Fibroblast of skin of scalp (primary cell): ENCODE measurements around the gene NDUFB10. TPM values are rescaled to one million over a fixed set of nuclear protein-coding genes. Genes with fewer than 3 reads are reported as not detected.
"Not testable (repeated sequence)": the region's sequence is repeated elsewhere in the genome, so short reads cannot be mapped to it uniquely, and the experiment has no call there.

ENCODE experiments used
- DNase-seq: peaks from one replicate; pipeline ENCODE4 v3.0.0-alpha.2; 2013
- polyA plus RNA-seq, 2 experiments: library from polyadenylated mRNA; unstranded; fragments of 120-200 nt; gene quantifications; one replicate each; pipeline ENCODE4 v1.2.1, GENCODE V29; 2013; ENCODE audit not compliant: insufficient read length in 2 of 2

NDUFB10 gene
- 120 TPM for polyA plus RNA-seq (2013, experiment 1 of 2; ENCODE audit: insufficient read length)
- polyA plus RNA-seq (2013, experiment 2 of 2; ENCODE audit: insufficient read length): 108 TPM

DNA sequence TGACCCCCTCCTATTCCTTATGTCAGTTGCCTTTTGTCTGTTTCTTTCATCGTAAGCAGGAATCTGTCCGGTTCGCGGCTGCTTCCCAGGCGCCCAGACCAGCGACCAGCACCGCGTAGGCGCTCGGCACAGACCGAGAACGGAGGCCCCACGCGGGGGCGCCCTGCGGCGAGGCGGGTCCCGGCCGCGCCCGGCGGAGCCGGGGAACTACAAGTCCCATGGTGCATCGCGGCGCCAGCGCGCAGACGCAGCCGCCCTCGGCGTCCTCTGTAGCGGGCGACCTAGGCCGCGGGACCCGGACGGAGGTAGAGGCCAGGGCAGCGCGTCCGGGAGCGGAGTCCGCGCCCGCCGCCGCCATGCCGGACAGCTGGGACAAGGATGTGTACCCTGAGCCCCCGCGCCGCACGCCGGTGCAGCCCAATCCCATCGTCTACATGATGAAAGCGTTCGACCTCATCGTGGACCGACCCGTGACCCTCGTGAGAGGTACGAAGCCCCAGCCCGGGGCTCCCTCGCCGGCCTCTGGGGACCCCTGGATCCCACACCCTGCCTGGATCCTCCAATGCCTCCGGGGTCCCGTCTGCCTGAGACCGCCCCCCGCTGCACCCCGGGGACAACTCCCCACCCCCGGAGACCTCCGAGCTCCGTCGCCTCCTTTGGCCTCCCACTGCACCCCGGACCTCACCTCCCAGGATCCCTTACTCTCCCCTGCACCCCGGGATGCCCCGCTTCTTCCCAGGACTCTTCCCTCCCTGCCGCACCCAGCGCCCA, at the start of gene NDUFB10:
TSS of gene NDUFB10 (plus strand) at position 270 of the 771 bp plus-strand sequence. CDS start at position 357, 87 bp downstream.
- peak; percentile 90 for DNase-seq

DNA sequence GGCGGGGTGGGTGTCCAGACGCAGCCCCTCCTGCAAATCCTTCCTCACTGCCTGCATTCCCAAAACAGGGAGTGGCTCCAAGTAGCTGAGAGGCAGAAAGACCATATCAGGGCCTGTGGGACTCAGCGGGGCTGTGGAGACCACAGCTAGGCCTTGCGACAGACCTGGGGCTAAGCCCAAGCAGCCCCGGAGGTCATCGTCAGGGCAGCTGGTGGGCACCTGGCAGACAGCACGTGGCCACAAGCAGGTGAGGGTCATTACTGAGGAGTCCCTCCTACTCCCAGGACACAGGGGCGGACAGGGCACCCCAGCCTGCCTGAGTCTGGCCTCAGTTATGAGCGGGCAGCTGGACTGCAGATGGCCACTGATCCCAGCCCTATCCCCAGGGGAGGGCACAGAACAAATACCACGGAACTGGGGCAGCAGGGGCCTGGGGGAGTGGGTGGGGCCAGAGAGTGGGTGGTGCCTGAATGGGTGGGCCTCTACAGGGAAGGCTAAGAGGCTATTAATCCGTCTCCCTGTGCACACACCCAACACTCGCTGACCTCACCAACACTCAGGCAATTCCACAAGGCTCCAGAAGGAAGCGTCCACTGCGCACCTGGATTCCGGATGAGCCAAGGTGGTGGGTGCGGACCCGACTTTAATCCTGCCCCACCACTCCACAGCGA, 49.6 kb upstream of the NDUFB10 start:
- no peak for DNase-seq

DNA sequence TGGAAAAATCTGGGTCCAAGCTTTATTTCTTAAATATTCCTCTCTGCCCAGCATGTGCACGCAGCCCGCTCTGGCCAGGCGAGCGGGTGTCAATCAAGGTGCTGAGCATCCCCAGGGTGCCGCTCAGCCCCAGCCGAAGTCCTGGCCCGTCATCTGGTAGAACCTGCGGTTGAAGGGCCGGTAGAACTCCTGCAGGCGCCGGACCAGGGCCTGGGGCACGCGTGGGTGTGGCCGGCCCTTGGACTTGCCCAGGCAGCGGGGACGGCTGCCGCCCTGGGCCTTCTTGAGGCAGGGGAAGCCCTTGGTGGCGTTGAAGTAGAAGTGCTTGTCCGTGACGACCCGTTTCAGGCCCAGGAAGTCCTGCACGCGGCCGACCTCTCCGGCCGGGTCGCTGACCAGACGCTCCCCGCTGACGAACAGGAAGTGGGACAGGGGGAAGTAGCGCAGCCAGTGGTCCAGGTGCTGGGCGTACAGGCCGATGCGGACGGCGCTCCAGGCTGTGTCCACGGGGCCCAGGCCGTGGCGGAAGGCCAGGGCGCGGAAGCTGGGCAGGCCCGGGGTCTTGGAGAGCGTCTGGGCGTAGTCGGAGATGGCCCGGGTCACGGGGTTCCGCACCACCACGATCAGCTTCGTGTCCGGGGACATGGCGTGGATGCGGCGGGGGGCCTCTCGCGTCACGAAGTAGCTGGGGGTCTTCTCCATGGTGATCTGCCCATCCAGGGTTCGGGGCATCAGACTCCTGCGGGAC, 47.7 kb upstream of the NDUFB10 start:
- no peak for DNase-seq

DNA sequence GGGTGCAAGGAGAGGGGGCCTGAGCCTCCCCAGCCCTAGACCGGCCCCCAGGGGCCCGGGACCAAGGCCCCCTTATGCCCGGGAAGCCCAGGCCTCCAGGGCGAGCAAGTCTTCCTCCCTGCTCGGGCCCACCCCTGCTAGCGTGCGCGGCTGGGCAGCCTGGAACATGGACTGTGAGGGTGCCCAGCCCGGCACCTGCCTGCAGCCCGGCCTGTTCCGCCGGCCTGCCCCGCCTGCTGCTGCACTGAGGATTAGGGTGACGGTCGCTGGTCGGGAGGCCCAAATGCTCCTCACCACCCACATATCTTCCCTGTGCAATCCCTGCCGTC, 47.2 kb upstream of the NDUFB10 start:
- DNase-seq: no peak

DNA sequence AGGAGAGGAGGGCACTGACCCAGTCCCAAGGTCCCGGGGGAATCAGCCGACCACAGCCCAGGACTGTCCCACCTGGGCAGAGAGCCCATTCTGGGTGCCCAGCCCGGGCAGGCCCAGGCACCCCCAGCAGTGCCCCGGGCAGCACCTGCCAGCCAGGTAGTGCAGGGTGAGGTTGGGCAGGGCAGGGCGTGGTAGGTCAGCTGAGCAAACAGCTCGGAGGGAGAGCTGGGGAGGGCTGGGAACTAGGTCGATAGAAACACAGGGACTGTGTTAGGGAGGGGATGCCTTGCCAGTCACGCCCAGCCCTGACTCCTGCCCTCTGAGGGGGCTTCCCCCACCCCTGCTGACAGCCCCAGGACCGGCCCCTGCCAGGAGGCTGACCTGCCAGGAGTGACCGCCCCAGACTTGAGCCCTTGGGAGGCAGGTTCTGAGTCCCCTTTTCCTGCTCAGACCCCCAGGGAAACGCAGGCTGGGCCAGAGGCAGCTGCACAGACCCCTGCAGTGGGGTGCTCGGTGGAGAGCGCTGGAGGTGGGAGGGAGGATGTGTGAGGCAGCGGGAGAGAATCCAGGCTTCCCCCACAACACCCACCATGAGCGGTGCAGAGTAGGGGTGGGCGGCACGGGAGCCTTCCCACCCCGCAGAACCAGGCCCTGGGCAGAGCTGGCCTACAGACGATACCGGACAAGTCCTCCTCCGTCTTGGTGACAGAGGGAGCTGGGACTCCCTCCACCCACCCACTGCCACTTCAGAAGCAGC, 45.8 kb upstream of the NDUFB10 start:
- DNase-seq: no peak

DNA sequence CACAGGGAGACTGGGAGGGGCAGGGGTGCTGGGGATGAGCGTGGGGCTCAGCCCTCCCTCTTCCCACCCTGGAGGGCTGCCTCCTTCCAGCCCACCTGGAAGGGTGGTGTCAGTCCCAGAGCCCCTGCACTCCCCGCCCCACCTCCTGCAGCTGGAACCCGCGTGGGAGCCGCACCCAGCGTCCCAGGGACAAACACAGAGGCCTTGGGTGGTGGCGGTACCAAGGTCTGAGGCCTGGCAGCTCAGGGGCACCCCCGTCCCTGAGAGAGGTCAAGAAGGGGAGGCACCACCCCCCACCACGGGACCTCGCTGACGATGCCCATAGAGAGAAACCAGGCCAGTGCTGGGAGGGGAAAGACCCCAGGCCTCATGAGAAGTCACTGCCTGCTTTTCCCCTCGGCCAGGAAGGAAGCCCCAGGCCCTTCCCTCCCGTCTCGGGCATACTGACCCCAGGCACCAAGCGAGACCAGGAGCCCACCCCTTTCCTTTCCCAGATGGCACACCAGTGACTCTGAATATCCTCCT, 45.2 kb upstream of the NDUFB10 start:
- DNase-seq: no peak

DNA sequence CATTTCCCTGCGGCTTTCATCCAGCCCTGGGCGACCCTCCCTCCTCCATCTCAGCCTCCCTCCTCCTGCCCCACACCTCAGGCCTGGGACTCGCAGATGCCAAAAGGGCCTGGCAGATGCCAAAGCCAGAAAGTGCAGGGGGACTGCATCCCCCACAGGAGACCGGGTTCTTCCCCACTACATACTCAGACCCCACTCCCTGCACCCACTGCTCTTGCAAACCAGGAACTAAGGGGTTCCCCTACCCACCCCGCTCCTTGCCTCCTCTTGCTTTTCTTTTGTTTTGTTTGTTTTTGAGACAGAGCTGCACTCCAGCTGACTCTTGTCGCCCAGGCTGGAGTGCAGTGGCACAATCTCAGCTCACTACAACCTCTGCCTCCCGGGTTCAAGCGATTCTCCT, 44.4 kb upstream of the NDUFB10 start:
- no peak for DNase-seq

DNA sequence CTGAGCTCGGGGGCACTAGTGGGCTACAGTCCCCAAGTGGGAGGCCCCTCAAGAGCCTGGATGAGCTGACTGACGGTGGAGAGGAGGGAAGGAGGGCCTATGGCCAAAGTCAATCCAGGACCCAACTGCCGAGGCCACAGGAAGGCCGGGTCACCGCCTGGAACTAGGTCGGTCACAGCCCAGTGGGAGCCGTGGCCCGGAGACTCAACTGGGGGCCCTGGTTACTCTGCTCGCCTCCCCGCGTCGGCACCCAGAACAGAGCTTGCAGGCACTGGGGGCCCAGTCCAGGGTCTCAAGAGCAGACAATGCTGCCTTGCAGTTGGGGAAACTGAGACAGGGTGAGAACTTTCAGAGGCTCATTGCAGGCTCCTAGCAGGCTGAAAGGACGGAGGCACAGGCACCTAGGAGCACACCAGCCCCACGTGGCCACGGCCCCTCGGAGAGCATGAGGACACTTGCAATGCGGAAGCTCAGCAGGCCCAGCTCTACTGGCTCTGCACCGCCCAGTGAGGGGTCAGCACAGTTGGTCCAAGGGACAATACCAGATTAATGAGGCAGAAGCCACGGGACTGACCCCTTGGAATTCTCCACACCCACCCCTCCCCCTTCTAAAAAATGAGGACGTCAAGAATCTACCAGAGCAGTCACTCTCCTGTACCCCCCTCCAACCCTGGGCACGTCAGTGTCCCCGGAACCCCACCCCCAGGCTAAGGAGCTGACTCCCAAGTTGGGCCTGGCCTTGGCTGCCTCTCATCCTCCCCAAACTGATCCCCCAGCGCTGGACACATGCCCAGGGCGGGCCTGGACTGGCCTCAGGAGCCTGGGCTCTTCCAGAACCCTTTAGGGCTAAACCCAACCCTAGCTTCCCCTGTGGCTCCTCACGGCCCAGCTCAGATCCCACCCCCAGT, 43.4 kb upstream of the NDUFB10 start:
- no peak for DNase-seq

DNA sequence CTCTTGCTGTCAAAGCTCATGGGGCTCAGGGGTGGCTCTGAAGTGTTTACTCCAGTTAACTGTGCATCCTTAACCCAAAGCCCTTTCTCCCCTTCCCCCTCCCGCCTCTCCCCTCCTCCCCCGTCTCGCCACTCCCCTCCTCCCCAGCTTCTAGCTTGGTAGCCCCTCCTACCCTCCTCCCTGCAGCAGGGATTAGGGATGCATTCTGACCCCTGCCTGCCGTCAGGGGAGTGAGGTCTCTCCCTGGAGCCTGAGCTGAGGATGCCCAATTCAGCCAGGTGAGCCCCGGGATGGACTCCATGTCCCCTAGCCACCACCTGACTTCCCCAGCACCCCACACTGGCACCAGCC, 42.7 kb upstream of the NDUFB10 start:
- no peak for DNase-seq

DNA sequence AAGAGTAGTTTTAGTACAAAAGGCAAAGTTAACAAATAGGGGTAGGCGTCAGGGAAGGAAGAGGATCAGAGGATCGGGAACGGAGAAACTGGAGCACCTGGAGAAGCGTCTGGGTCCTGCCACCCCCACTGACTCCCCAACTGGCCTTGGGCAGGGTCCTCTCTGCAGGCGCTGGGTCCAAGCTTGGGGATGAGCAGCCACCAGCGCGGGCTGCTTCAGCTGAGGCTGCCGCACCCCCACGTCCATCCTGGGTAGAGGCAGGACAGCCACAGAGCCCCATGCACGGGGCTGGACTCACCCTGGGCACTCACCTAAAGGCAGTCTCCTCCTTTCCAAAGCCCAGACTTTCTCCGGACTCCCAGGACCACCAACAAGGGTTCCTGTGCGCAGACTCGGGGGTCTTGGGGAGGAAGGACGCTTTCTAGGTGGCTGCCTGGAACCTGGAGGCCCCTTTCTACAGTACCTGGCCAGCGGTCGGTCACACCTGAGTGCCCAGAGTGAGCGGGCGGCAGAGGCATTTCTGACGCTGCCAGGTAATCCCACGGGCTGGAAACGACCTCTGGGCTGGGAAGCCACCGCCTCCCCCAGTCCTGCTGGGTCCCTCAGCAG, 42.2 kb upstream of the NDUFB10 start:
- no peak for DNase-seq

DNA sequence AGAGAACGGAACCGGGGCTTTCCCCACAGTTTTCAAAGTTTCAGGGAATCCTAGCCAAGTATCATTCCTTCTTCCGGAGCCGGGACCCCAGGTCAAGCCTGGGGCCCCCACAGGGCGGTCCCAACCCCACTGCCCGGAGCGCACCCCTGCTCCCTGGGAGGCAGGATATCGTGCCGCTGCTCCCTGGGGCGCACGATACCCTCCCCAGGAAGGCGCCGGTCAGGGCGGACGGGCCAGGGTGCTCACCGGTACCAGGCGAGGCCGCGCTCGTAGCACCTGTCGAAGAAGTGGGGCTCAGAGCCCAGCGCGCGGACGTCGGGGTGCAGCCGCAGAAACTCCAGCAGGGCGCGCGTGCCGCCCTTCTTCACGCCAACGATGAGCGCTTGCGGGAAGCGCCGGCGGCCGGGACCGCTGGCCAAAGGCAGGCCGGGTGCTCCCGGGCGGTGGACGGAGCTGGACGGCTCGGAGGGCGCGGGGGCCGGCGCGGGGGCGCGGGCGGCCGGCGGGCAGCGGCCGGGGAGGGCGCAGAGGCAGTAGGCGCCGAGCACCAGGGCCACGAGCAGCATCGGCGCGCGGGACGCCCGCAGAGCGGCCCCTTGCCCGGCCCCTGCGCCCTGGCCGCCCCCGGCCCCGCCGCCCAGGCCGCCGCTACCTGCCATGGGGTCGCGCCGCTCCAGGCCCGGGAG, 41.5 kb upstream of the NDUFB10 start:
- DNase-seq: no peak

DNA sequence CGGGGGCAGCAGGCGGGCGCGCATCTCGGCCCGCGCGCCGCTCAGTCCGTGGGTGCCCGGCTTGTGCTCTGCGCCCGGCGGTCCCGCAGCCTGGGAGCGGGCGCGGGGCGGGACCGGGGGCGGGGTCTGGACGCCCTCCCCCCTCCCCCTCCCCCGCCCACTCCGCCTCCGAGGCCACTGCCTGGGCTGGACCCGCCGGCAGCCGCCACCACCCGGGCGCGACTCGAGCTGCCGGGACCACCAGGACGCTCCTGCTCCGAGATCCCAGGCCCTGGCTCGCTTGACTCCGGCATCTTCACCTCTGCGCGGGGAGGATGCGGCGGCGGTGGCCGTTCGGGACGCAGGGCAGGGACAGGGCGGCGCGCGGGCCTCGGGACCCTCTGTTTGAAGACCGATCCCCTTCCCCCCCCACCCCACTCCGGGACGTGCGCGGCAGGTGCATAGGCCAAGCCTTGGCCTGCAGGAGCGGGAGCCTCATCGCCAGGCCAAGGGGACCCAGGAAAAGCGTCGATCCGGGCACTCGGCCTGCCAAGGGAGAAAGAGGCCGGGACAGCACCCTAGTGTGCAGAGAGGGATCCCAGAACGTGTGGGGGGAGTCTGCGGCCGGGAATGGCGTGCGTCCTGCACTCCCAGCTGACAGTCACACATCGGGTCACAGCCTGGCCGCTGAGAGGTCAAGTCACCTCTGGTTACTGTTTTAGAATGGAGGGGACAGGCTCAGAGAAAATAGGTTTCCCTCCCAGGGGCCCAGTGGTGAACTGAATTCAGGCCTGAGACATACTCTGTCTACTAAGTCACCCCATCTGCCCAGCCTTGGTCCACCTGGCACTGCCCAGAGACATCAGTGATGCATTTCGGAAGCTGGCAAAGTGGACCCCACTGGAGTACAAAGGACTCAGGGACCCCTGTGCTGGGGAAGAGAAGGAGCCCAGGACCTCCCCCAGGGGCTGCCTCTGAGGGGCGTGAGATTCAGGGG, 40.7 kb upstream of the NDUFB10 start, which contains the start of gene HS3ST6:
TSS of gene HS3ST6 (minus strand) at position 65 of the 976 bp plus-strand sequence. CDS start 92 bp downstream, outside the sequence.
- no peak for DNase-seq

DNA sequence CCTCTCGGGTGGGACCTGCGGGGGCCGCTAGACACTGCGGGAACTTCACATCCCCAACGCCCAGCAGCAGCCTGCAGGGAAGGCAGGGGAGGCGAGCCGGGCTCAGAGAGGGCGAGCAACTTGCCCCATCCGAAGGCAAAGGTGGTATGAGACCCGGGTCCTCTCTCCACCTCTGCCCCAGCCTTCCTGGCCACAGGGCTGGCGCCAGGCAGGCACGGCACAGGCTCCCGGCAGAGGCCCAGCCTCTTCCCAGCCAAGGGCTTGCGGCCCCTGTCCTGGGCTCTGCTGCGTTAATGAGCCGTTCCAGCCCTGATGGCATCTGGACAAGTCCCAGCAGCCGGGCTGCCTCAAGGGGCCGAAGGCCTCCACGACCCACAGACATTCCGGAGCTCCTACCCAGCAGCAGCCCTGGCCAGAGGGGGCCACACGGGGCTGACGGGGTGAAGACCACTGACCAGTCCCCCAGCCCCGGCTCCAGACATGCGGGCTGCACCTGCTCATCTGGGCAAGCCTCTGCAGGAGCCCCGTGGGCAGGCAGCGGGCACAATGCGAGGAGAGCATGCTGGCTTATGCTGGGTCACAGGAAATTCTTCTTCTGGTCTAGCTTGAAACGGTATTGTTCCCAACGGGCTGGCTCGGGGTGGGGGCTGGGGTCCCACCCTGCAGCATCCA, 39.9 kb upstream of the NDUFB10 start:
- DNase-seq: no peak

DNA sequence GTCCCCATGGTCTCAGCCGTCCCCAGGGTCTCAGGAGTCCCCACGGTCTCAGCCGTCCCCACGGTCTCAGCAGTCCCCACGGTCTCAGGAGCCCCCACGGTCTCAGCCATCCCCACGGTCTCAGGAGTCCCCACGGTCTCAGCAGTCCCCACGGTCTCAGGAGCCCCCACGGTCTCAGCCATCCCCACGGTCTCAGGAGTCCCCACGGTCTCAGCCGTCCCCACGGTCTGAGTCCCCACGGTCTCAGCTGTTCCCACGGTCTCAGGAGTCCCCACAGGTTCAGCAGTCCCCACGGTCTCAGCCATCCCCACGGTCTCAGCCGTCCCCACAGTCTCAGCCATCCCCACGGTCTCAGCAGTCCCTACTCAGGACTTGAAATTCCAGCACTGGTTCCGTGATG, 39.2 kb upstream of the NDUFB10 start:
- not testable (repeated sequence) for DNase-seq

DNA sequence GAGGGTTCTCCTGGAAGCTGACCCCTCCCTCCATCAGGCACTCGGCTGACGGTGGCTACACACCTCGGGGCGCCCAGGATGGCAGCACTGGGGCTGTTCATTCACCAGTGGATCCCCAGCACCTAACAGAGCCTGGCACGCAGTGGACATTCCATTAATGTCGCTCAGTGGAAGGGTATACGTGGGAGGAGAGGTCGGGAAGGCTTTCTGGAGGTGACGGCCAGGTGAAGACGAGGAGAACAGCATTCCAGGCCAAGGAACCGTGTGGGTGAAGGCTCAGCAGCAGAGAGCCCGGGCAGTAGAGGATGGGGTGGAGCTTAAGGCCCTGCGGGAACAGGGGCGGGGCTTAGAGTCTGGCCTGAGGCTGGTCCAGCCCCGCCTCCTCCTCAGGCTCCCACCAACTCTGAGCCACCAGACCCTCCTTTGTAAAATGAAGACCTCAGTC, 38.6 kb upstream of the NDUFB10 start:
- peak; percentile 16 for DNase-seq

DNA sequence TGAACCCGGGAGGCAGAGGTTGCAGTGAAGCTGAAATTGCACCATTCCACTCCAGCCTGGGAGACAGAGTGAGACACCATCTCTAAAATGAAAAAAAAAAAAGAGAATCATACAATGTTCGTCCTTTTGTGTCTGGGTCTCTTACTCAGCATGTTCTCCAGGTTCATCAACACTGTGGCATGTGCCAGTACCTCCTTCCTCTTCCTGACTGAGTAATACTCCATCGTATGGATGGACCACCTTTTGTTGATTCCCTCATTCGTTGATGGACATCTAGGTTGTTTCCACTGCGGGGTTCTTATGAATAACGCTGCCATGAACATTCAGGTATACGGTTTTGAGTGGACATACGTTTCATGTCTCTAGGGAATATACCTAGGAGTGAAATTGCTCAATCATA, 37.0 kb upstream of the NDUFB10 start:
- no peak for DNase-seq

DNA sequence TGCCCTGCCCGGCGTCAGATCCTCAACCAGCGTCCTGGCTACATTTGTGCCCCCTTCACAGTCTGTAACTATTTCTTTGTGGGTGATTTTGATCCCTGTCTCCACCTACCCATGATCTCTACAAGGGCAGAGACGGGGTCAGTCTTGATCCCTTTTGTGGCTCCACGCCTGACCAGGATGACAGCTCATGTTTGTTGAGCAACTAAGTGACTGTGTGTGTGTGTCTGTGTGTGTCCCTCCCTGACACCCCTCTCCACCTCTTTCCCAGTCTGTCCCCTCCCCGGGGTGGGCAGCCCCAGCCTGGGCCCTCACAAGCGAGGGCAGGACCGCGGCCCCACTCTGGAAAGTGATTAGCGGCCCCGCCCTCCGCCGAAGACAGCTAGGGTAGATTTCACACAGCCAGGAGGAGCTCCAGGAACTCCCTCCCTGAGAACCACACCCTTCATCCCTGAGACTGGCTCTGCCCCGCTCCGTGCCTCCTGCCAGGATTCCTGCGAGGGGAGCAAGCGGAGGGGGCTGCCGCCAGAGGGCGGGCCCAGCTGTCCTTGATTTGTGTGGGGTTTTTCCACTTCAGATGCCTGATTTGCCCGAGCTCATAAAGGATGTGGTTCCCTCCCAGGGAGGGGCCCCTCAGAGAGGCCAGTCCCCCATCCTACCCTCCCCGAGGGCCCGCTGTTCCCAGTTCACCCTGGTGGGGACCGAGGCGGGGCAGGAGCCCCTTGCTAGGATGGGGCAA, 35.9 kb upstream of the NDUFB10 start:
- peak; percentile 64 for DNase-seq

DNA sequence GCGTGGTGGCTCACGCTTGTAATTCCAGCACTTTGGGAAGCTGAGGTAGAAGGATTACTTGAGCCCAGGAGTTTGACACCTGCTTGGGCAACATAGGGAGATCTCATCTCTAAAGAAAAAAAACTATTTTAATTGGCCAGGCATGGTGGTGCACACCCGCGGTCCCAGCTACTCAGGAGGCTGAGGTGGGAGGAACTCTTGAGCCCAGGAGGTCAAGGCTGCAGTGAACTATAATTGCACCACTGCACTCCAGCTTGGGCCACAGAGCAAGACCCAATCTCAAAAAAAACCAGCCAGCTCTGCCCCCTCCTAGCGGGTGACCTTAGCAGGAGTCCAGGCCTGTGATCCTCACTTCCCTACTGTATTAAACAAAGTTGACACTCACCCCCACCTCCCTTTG, 35.2 kb upstream of the NDUFB10 start:
- DNase-seq: no peak
